Effector memory CD4-positive, alpha-beta T cell (primary cell): ENCODE measurements around the gene AMBRA1.
"Not testable (repeated sequence)": the region's sequence is repeated elsewhere in the genome, so short reads cannot be mapped to it uniquely, and the experiment has no call there.

Experiments used
- DNase-seq, 3 donors: peaks; one replicate each; pipeline ENCODE4 v3.0.0-alpha.2; 2020
- H3K27ac ChIP-seq: 2 replicates; pipeline ENCODE4 v1.7.0; 2013; ENCODE audit warnings: mild to moderate bottlenecking, low read length, moderate library complexity; ENCODE audit not compliant: insufficient read depth, poor library complexity, severe bottlenecking
- H3K27me3 ChIP-seq: replicated peaks from 2 replicates; pipeline ENCODE4 v1.7.0; 2013; ENCODE audit warnings: mild to moderate bottlenecking, low read length; ENCODE audit not compliant: insufficient read depth, control insufficient read depth, poor library complexity, severe bottlenecking
- H3K36me3 ChIP-seq: 2 replicates; pipeline ENCODE4 v1.7.0; 2013; ENCODE audit warnings: mild to moderate bottlenecking, low read length, moderate library complexity; ENCODE audit not compliant: control insufficient read depth, insufficient read depth
- H3K4me1 ChIP-seq: 2 replicates; pipeline ENCODE4 v1.7.0; 2013; ENCODE audit warnings: low read length, mild to moderate bottlenecking; ENCODE audit not compliant: control insufficient read depth, insufficient read depth, poor library complexity, severe bottlenecking
- H3K4me3 ChIP-seq: 2 replicates; pipeline ENCODE4 v1.7.0; 2013; ENCODE audit warnings: low read length, low read depth, mild to moderate bottlenecking; ENCODE audit not compliant: insufficient read depth, poor library complexity, severe bottlenecking
- H3K9me3 ChIP-seq: 2 replicates; pipeline ENCODE4 v1.7.0; 2013; ENCODE audit warnings: mild to moderate bottlenecking, low read length, moderate library complexity; ENCODE audit not compliant: control insufficient read depth

The AMBRA1 gene

GRCh38 chr11:46583513-46583912 lies 10.3 kb downstream of the AMBRA1 start:
- not testable (repeated sequence) for H3K27ac ChIP-seq, H3K36me3 ChIP-seq, DNase-seq, H3K9me3 ChIP-seq, H3K4me1 ChIP-seq, H3K4me3 ChIP-seq, H3K27me3 ChIP-seq

- no peak overlapping the region for H3K4me3 ChIP-seq
- no peaks in the 10 kb centered on the region for H3K27me3 ChIP-seq
- peaks cover 2% of the 10 kb centered on the region for H3K4me1 ChIP-seq
- H3K27ac ChIP-seq: no peak overlapping the region
- H3K36me3 ChIP-seq: no peaks in the 10 kb centered on the region
- H3K9me3 ChIP-seq: no peaks in the 10 kb centered on the region
- no peak for DNase-seq
Observed at GRCh38 chr11:46582588-46582987, 11.2 kb downstream of the AMBRA1 start.

- Histone ChIP-seq H3K27ac (no peak overlapping the region), H3K4me1 (no peaks in the 10 kb centered on the region)
Observed at GRCh38 chr11:46577058-46577457, 16.8 kb downstream of the AMBRA1 start.

GRCh38 chr11:46574656-46575055 lies 19.2 kb downstream of the AMBRA1 start:
- Histone ChIP-seq H3K4me1 (peaks cover 4% of the 10 kb centered on the region), H3K27ac (no peak overlapping the region), H3K9me3 (no peaks in the 10 kb centered on the region), H3K27me3 (no peaks in the 10 kb centered on the region), H3K4me3 (no peak overlapping the region), H3K36me3 (no peaks in the 10 kb centered on the region)
- no peak for DNase-seq

More at GRCh38 chr11:46577058-46577457, 16.8 kb downstream of the AMBRA1 start:
- Histone ChIP-seq H3K27me3 (no peaks in the 10 kb centered on the region), H3K36me3 (no peaks in the 10 kb centered on the region), H3K4me3 (no peak overlapping the region), H3K9me3 (no peaks in the 10 kb centered on the region)
- no peak for DNase-seq

DNA sequence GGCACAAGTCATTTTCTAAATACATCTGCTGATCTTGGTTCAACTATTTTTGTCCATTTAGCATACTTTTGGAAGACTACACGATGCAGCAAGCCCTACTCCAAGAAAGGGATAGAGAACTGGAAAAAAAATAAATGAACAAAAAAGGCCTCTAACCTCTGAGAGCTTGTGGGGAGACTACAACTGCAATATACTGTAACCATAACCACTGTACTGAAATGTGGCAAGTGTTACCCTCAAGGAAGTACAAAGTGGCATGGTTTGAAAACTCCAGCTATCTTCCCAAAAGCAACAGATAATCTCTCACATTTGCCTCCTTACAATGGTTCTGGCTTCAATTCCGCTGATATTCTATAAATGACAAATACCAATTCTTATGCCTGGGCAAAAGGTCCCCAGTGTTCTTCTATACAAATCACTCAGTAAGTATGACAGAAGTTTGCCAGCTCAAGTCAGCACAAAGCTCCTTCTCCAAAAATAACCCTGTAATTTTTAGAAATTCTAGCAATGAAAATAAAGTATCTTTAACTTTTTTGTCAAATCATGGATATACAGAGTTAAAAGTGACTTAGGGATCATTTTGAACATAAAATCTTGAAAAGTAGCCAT lies 22.9 kb downstream of the AMBRA1 start:
- Histone ChIP-seq H3K36me3 (no peaks in the 10 kb centered on the region), H3K9me3 (no peaks in the 10 kb centered on the region), H3K4me3 (no peak overlapping the region), H3K4me1 (peaks cover 4% of the 10 kb centered on the region), H3K27me3 (no peaks in the 10 kb centered on the region), H3K27ac (no peak overlapping the region)
- no peak for DNase-seq

GRCh38 chr11:46565232-46565840 lies 28.5 kb downstream of the AMBRA1 start:
- Histone ChIP-seq H3K36me3 (no peaks in the 10 kb centered on the region), H3K9me3 (no peaks in the 10 kb centered on the region), H3K4me1 (peaks cover 8% of the 10 kb centered on the region), H3K27ac (no peak overlapping the region), H3K27me3 (no peaks in the 10 kb centered on the region), H3K4me3 (no peak overlapping the region)
- DNase-seq: no peak

GRCh38 chr11:46564459-46564858 lies 29.4 kb downstream of the AMBRA1 start:
- Histone ChIP-seq H3K27me3 (no peaks in the 10 kb centered on the region), H3K4me3 (no peak overlapping the region), H3K9me3 (no peaks in the 10 kb centered on the region), H3K4me1 (peaks cover 8% of the 10 kb centered on the region), H3K36me3 (no peaks in the 10 kb centered on the region), H3K27ac (no peak overlapping the region)
- no peak for DNase-seq

GRCh38 chr11:46562527-46562926 lies 31.3 kb downstream of the AMBRA1 start:
- no peaks in the 10 kb centered on the region for H3K9me3 ChIP-seq
- peaks cover 8% of the 10 kb centered on the region for H3K4me1 ChIP-seq
- no peak for DNase-seq
- no peaks in the 10 kb centered on the region for H3K27me3 ChIP-seq
- no peak overlapping the region for H3K27ac ChIP-seq
- no peaks in the 10 kb centered on the region for H3K36me3 ChIP-seq
- no peak overlapping the region for H3K4me3 ChIP-seq

DNA sequence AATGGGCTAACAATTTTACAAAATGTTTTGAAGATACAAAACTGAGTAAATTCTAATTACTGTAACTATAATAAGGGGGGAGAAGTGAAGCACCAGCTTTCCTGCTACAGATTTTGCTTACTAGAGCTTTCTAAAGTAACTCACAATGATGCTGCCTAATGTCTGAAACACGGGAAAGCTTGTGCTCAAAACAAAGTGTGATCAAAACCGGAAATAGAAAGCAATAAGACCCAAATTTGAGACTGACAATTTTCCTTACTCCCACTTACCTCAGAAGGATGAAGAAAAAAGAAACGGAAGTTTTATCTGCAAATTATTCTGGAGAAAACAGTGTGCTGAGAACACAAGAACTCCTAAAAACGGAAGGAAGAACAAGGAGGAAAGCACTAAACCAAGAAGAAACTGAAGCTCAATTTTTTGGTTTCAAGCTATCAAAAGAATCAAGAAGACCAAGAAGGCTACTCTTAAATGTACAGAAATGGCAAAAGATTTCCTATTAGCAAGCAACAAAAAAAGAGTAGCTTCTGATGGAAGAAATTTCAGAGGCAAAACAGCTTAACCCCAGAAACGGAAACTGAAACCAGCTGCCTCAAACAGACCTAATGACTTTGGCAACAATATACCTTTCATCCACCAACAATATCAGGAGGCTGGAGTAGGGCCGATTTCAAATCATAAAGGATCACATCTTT lies 33.4 kb downstream of the AMBRA1 start:
- no peaks in the 10 kb centered on the region for H3K36me3 ChIP-seq
- no peaks in the 10 kb centered on the region for H3K9me3 ChIP-seq
- H3K27me3 ChIP-seq: no peaks in the 10 kb centered on the region
- DNase-seq: no peak
- H3K4me3 ChIP-seq: peak overlapping the region; percentile 52
- H3K4me1 ChIP-seq: peaks cover 8% of the 10 kb centered on the region
- H3K27ac ChIP-seq: peak overlapping the region; percentile 73

DNA sequence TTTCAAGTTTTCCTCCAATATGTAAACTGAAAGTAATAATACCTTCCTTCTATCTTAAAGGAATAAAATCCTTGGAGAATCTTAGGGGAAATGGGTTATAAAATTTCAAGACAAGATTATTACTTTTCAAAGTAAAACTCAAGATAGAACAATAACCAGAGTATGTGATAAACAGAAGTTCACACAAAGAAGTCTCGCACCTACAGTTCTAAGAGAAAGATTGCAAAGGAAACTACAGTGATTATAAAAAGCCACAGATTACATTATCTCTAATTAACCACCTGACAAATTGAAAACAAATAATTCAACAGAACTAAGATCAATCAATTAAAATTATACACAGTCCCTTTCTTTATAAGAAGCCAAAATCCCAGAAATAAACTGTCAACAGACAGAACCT lies 34.0 kb downstream of the AMBRA1 start:
- H3K4me1 ChIP-seq: peaks cover 10% of the 10 kb centered on the region
- peak overlapping the region; percentile 52 for H3K4me3 ChIP-seq
- no peaks in the 10 kb centered on the region for H3K36me3 ChIP-seq
- H3K9me3 ChIP-seq: no peaks in the 10 kb centered on the region
- no peak for DNase-seq
- peak overlapping the region; percentile 73 for H3K27ac ChIP-seq
- H3K27me3 ChIP-seq: no peaks in the 10 kb centered on the region
